Panc1 (cell line): ENCODE measurements around the gene TP53I3. TPM values are rescaled to one million over a fixed set of nuclear protein-coding genes. Genes with fewer than 3 reads are reported as not detected.
"Not testable (repeated sequence)": the region's sequence is repeated elsewhere in the genome, so short reads cannot be mapped to it uniquely, and the experiment has no call there.

Experiments
- ATAC-seq: fragments of 200-7000 bp; cut with Tn5 transposase; 2 replicates; pipeline ENCODE4 v1.9.1; 2020; ENCODE audit warnings: mild to moderate bottlenecking, moderate library complexity
- BruUV-seq: library from RNA; stranded (reverse); fragments of 400-500 nt; replicated peaks from 2 replicates; lab custom pipeline; 2021; lab: Mats Ljungman, UMichigan
- CTCF ChIA-PET: fragments of 300-600 bp; sonication (Branson Sonifier 250); formaldehyde crosslinking; loops from one replicate; lab custom pipeline; 2022; ENCODE audit warnings: antibody characterized with exemption; lab: Charles Lee
- POLR2A ChIA-PET: fragments of 300-600 bp; sonication (Branson Sonifier 250); formaldehyde crosslinking; loops from one replicate; lab custom pipeline; 2022; ENCODE audit warnings: antibody characterized with exemption; lab: Charles Lee
- DNase-seq: peaks from one replicate; pipeline ENCODE4 v3.0.0-alpha.2; 2010; ENCODE audit warnings: low read depth, low spot score
- H3K27ac ChIP-seq: 2 replicates; pipeline ENCODE4 v1.5.1; 2011; ENCODE audit warnings: mild to moderate bottlenecking, low read length, inconsistent platforms
- H3K27me3 ChIP-seq: fragments of 200-500 bp; sonication (Bioruptor generic); 2 replicates; pipeline ENCODE4 v1.6.0; 2014; ENCODE audit warnings: low read length, inconsistent platforms; ENCODE audit not compliant: control insufficient read depth, insufficient read depth
- H3K36me3 ChIP-seq: fragments of 200-500 bp; sonication (Bioruptor generic); 2 replicates; pipeline ENCODE4 v1.5.1; 2014; ENCODE audit warnings: inconsistent platforms, mild to moderate bottlenecking, low read length, moderate library complexity; ENCODE audit not compliant: control insufficient read depth, insufficient read depth
- H3K4me1 ChIP-seq: 2 replicates; pipeline ENCODE4 v1.5.1; 2011; ENCODE audit warnings: inconsistent platforms, mild to moderate bottlenecking, low read length, moderate library complexity; ENCODE audit not compliant: control insufficient read depth, insufficient read depth
- H3K4me3 ChIP-seq, 2 experiments: 2 replicates each; pipeline ENCODE4 v1.5.1; 2011 to 2012; ENCODE audit warnings: low read depth in 2 of 2, low read length in 2 of 2, mild to moderate bottlenecking in 2 of 2, inconsistent platforms in 1 of 2, moderate library complexity in 1 of 2
- H3K9me3 ChIP-seq: fragments of 200-500 bp; sonication (Bioruptor generic); 2 replicates; pipeline ENCODE4 v1.5.1; 2014; ENCODE audit warnings: low read depth, mild to moderate bottlenecking, inconsistent platforms, low read length, moderate library complexity; ENCODE audit not compliant: control insufficient read depth, insufficient read depth
- POLR2AphosphoS5 ChIP-seq: IDR thresholded peaks from 2 replicates; pipeline ENCODE4 v1.6.1; 2012; ENCODE audit warnings: mild to moderate bottlenecking, low read depth, low read length, moderate library complexity
- REST ChIP-seq, 2 experiments: IDR thresholded peaks; 2 replicates each; pipeline ENCODE4 v1.6.1; 2011 to 2012; ENCODE audit warnings: low read depth in 2 of 2, control low read depth in 1 of 2, low read length in 1 of 2, mild to moderate bottlenecking in 1 of 2, moderate library complexity in 1 of 2; ENCODE audit not compliant: insufficient read depth in 1 of 2
- SIN3A ChIP-seq: IDR thresholded peaks from 2 replicates; pipeline ENCODE4 v1.6.1; 2012; ENCODE audit warnings: low read depth, mild to moderate bottlenecking, low read length, moderate library complexity, borderline replicate concordance; ENCODE audit not compliant: insufficient read depth
- TCF7L2 ChIP-seq: IDR thresholded peaks from 2 replicates; pipeline ENCODE4 v1.6.1; 2011; ENCODE audit warnings: mild to moderate bottlenecking, low read depth, low read length, inconsistent platforms
- in situ Hi-C: cut with HindIII; loops from 2 replicates; pipeline ENCODE4 v1.10.0; 2016; ENCODE audit warnings: low sequenced_read_pairs, low pct_unique_long_range_greater_than_20kb
- intact Hi-C: fragments of 100-400 bp; cut with micrococcal nuclease; formaldehyde crosslinking; loops from one replicate; pipeline ENCODE4 v1.10.0; 2022; ENCODE audit not compliant: unreplicated experiment
- total RNA-seq: library from RNA; stranded (reverse); gene quantifications from one replicate; pipeline ENCODE4 v1.2.1, GENCODE V29; 2021; ENCODE audit not compliant: unreplicated experiment
- TF ChIP-seq, protein P1 (sequence below): fragments of 450-650 bp; IDR thresholded peaks from 2 replicates; pipeline ENCODE4 v1.5.1; 2017; ENCODE audit warnings: mild to moderate bottlenecking

Gene TP53I3
- total RNA-seq, 1 experiment from 2014 or later = 51.3 TPM

DNA sequence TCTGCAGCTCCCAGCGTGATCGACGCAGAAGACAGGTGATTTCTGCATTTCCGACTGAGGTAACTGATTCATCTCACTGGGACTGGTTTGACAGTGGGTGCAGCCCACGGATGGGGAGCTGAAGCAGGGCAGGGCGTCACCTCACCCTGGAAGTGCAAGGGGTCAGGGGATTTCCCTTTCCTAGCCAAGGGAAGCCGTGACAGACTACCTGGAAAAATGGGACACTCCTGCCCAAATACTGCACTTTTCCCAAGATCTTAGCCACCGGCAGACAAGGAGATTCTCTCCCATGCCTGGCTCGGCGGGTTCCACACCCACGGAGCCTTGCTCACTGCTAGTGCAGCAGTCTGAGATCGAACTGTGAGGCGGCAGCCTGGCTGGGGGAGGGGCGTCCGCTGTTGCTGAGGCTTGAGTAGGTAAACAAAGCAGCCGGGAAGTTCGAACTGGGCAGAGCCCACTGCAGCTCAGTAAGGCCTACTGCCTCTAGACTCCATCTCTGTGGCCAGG is 10.6 kb upstream of the TP53I3 start:
- ATAC-seq, CTCF ChIA-PET, H3K27ac ChIP-seq, H3K9me3 ChIP-seq, H3K27me3 ChIP-seq, H3K4me1 ChIP-seq, in situ Hi-C loops, POLR2A ChIA-PET, H3K4me3 ChIP-seq, H3K36me3 ChIP-seq, intact Hi-C loops, DNase-seq, BruUV-seq: not testable (repeated sequence)

DNA sequence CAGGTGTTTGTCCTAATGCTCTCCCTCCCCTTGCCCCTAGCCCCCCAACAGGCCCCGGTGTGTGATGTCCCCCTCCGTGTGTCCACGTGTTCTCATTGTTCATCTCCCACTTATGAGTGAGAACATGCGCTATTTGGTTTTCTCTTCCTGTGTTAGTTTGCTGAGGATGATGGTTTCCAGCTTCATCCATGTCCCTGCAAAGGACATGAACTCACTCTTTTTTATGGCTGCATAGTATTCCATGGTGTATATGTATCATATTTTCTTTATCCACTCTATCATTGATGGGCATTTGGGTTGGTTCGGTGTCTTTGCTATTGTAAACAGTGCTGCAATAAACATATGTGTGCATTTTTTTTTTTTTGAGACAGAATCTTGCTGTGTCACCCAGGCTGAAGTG is 8.6 kb upstream of the TP53I3 start:
- not testable (repeated sequence) for ATAC-seq

DNA sequence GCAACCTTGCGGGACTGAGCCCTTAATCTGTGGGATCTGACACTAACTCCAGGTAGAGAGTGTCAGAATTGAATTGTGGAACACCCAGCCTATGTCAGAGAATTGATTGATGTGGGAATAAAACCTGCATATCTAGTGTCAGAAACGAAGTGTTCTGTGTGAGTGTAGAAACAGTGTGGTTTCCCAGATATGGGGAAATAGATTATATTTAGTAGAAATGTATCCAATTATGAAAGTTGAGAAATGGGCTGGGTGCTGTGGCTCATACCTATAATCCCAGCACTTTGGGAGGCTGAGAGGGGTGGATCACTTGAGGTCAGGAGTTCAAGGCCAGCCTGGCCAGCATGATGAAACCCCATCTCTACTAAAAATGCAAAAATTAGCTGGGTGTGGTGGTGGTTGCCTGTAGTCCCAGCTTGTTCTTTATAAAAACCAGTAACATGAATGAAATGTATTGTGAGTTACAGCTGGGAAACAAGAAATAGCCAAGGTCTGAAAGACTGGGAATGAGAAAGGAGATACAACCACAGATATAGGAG is 4.3 kb upstream of the TP53I3 start:
- ATAC-seq (no peak), DNase-seq (no peak)
- BruUV-seq = no TSS peak
- TF ChIP-seq TCF7L2 (no peak), REST (IDR thresholded peaks at IDR 0.05; ENCODE audit: insufficient read depth in 1 of 2, low read depth in 2 of 2, low read length in 1 of 2) (no peak), POLR2AphosphoS5 (no peak), SIN3A (no peak)
- TF ChIP-seq, protein P1, sequence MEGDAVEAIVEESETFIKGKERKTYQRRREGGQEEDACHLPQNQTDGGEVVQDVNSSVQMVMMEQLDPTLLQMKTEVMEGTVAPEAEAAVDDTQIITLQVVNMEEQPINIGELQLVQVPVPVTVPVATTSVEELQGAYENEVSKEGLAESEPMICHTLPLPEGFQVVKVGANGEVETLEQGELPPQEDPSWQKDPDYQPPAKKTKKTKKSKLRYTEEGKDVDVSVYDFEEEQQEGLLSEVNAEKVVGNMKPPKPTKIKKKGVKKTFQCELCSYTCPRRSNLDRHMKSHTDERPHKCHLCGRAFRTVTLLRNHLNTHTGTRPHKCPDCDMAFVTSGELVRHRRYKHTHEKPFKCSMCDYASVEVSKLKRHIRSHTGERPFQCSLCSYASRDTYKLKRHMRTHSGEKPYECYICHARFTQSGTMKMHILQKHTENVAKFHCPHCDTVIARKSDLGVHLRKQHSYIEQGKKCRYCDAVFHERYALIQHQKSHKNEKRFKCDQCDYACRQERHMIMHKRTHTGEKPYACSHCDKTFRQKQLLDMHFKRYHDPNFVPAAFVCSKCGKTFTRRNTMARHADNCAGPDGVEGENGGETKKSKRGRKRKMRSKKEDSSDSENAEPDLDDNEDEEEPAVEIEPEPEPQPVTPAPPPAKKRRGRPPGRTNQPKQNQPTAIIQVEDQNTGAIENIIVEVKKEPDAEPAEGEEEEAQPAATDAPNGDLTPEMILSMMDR = no peak
- intact Hi-C loops = loop anchor here (10.0 kb wide), 1 partner anchor 76 kb away; no protein-coding TSS in a partner anchor
- Histone ChIP-seq H3K4me3 (no peak overlapping the region), H3K36me3 (no peaks in the 10 kb centered on the region), H3K27ac (no peak overlapping the region), H3K4me1 (peaks cover 5% of the 10 kb centered on the region; the same call in 1 of the 2 replicates), H3K27me3 (no peaks in the 10 kb centered on the region), H3K9me3 (no peaks in the 10 kb centered on the region)
- POLR2A ChIA-PET = no interaction called here
- CTCF ChIA-PET = no interaction called here
- in situ Hi-C loops = no loop called here

More for the DNA sequence above, 8.6 kb upstream of the TP53I3 start:
- DNase-seq, H3K4me3 ChIP-seq, in situ Hi-C loops, POLR2A ChIA-PET, H3K9me3 ChIP-seq, CTCF ChIA-PET, H3K27ac ChIP-seq, intact Hi-C loops, H3K27me3 ChIP-seq, H3K36me3 ChIP-seq, H3K4me1 ChIP-seq, BruUV-seq: not testable (repeated sequence)
